GM19324 (cell line): ENCODE data around the gene AATK.

ENCODE experiments used
- ATAC-seq: cut with Tn5 transposase; IDR thresholded peaks from one replicate; pipeline ENCODE4 v1.9.1; 2021; ENCODE audit warnings: mild to moderate bottlenecking, moderate library complexity; ENCODE audit not compliant: unreplicated experiment, low FRiP score

AATK gene

DNA sequence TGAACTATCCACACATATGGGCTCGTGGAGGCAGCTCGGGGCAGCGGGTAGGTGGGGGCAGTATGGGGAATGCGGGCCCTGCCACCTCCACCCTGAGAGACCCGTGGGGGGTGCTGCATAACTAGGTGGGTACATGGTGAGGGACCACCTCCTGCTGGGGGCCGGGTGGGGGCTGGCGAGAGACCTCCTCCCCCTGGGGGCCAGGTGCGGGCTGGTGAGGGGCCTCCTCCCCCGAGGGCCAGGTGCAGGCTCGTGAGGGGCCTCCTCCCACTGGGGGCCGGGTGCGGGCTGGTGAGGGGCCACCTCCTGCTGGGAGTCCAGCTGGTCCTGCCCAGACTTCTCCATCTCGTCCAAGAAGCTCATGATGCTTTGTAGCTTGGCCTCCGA lies 31.4 kb upstream of the AATK start:
- no peak for ATAC-seq

DNA sequence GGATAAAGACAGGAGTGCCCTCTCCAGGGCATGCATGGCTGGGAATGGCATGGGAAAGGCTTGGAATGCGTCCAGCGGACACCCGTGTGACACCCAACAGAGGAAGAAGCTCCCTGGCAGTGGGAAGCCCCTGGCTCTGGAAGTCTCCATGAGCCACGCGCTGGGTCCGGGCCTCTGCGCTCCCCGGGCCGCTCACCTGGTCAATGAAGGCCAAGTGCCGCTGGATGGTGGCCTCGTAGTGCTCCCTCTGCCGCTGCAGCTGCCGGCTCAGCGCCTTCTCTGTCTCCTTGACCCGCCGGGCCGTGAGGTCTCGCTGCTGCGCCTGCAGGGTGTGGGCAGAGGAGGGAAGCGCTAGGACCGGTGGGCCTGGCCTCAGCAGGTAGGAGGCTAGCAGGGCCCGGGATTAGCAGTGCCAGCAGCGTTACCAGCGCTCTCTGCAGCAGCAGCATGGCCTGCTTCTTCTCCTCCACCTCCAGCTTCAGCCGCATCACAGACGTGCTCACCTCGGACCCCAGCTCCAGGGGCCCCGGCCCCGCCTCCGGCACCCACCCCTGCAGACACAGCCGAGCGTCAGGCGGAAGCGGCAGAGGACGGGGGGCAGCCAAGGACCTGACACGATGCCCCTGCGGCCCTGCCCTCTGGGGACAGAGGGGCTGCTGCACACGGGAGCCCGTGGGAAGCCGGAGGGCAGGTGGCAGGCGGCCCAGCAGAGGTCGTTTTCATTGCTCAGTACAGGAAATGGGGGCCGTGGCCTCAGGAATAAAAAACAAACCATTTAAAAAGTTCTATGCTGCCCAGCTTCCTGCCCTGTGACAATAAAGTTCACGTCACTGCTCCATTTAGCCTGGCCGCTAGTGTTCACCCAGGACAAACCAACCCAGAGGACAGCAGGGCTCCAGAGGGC lies 30.7 kb upstream of the AATK start:
- ATAC-seq: no peak

DNA sequence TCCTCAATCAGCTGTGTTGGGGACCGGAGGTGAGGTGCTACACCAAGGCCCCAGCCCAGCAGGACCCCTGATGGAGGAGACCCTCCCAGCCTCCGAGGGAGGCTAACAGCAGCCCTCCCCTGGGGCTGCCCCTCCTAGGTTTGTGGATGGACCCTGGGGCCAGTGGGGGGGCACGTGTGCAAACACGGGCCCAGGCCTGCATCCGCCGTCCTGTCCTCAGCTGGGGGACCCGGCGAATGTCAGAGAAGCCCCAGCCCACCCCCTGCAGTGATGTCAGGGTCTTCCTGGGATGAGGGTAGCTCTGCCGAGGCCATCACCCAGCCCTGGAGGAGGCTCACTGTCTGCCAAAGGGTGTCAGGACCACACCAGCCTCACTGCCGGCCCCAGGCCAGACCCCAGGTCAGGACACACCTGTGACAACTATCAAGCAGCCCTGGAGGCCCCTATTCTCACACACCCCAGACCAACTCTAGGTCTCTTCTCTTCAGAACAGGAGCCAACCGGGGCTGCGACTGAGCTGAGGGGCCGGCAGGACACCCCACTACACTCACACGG lies 30.0 kb upstream of the AATK start:
- no peak for ATAC-seq

DNA sequence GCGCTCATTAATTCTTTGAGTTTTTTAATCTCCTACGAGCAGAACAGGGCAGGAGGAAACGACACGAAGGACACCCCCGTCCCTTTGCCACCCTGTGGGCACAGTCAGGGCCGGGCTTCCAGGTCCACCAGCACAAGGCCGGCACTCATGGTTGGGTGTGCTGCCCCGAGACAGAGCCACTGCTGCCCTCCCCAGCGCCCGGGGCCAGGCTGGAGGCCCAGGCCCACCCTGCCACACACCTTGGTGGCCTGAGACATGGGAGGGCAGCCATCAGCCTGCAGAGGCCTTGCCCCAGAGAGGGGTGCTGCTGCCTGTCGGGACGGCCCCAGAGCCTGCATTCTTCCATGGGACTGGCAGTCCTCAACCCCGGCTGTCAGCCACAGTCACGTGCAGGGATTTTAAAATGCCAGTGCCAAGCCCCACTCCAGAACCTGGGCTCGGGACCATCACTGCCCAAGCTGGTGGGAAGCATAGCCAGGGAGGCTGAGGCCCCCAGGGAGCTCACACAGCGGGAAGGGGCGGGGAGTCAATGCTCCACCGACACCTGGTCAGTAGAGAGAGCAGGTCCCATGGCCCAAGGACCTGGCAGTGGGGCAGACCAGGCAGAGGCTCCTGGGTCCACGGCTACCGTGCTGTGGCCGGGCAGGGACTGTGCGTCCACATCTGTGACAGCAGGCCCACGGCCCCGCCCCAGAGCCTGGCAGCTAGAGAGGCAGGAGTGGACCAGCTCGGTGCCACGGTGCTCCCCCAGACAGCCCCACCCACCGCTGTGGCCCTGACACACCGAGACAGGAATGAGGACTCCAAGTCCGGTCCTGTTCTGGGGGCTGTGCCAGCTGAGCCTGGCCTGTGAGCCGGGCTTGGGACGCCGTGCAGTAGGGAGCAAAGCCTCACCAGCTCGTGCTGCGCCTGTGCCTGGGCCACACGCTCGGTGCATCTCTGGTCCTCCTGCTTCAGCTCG lies 29.2 kb upstream of the AATK start:
- ATAC-seq: no peak

DNA sequence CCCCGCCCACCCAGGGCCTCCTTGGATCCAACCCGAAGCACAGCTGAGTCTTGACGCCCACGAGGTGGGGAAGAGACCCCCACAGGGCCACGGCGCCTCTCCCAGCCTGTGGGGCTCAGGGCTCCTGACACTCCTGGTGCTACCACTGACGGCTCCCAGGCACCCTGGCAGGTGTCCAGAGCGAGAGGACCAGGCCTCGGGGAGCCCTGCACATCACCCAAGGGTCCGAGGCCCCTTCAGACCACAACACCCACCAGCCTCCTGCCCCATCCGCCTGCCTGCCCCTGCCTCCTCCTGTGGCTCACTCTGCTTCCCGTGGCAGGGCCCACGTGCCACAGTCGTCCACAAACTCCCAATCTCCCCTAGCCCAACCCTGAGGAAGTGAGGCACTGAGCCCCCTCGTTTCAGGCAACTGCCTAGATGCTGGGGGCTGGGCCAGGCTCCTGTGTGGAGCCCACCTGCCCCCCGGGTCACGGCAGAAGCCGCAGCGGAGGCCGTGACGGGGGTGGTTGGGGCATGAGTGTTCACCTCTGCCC lies 28.3 kb upstream of the AATK start:
- no peak for ATAC-seq

DNA sequence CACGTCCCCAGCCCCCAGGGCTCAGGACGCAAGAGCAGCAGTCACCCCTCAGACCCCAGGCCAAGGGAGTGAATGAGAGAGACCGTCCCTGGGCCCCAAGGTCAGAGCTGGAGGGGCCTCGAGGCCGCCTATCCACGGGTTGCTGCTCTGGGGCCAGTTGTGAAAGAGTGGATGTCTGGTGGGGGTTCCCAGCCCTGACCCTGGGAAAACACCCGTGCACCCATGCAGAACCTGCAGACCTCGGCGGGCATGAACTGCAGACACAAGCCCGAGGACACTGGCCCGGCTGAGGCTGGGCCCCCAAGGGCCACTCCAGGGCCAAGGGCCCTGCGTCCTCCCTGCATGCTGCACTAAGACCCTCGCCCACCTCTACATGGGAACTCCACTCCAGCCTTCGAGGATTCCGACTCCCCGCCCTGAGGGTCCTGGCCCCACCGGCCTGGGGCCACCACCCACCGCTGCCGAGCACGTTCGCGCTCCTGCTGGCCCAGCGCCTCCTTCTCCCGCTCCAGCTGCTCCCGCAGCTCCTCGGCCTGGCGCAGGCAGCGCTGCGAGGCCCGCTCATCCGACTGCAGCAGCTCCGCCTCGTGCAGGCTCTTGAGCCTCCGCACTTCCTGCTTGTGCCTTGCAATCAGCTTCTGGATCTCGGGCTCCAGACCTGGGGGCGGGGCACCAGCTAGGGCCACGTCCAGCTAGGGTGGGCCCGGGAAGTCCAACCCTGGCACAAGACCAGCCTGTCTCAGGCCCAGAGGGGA lies 27.6 kb upstream of the AATK start:
- ATAC-seq: no peak

DNA sequence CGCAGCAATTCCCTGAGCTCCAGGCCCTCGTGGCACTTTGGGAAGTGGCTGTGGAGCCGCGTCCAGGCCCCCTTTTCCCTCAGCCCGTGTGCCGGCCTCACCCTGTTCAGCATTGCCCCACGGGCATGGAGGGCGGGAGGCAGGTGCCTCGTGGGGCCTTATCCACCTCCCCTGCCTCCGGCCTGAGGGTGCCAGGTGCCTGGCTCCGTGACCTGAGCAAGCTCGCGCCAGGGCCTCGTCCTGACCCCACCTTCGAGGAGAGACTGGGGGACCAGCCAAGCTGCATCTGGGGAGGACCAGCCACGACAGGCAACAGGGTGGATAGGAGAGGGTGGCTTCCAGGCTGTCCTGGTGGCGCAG lies 27.0 kb upstream of the AATK start:
- no peak for ATAC-seq

- no peak for ATAC-seq
Measured at GRCh38 chr17:81192386-81193050, 26.5 kb upstream of the AATK start.

DNA sequence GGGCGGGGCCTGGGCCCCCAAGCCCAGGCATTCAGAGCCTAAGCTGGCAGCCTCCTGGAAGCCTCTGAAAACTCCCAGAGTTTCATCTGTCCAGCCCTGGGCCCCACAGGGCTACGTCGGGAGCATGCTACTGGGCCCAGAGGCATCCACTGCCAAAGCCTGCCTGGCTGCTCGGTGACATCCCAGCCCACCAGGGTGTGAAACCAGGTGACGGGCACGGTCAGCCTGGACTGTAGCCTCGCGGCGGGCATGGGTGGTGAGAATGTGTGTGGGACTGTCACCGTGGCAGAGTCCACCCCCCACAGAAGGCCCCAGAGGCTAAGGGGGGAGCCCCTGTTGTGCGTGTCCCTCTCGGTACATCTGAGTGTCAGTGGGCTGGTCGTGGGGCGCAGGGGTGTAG lies 25.6 kb upstream of the AATK start:
- ATAC-seq: no peak

DNA sequence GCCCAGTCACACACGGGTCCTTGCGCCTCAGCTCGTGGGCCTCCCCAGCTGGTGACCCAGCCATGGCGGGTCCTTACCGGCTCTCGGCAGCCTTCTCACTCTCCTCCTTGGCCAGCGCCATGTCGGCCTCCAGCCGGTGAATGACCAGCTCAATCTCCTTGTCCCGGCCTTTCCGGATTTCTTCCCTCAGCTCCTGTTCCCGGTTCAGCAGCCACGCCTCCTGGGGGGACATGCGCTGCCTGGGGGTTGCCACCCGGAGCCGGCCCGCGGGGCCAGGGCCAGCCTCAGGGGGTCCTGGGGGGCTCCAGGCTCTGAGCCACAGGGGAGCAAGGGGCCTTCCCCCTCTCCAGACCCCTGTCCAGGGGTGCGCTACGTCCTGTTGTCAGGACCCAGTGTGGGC lies 25.1 kb upstream of the AATK start:
- no peak for ATAC-seq

GRCh38 chr17:81190591-81190990 lies 24.6 kb upstream of the AATK start:
- no peak for ATAC-seq

DNA sequence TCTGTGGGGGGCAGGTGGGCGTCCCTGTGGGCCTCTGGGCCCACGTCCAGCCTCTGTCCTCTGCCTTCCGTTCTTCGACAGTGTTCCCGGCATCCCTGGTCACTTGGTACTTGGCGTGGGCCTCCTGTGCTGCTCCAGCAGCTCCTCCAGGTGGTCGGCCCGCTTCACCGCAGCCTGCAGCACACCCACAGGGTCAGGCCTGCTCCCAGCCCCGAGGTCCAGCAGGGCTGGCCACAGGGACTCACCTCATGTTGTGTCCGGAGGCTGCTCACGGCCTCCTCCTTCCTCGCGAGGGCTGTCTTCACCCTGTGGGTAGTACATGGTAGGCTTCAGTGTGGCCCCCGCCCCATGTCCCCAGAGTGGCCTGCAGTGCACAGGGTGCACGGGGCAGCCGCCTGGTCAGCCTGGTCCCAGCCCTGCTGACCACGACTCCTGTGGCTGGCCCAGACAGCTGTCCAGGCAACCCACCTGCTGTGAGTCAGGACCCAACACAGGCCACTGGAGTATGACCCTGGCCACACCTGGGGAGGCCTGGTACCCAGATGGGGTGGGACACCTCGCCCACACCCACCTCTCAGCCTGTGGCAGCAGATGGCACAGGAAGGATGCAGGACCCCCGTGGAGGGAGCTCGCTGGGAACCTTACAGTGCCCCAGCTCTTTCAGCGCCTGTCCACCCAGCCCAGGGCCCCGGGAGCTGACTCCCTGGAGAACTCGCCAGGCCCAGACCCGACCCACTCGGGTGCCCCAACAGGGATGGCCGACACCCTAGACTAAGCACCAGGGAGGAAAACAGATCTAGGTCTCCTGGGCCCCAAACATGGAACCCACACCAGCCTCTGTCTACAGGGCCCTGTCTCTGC lies 23.9 kb upstream of the AATK start:
- no peak for ATAC-seq

DNA sequence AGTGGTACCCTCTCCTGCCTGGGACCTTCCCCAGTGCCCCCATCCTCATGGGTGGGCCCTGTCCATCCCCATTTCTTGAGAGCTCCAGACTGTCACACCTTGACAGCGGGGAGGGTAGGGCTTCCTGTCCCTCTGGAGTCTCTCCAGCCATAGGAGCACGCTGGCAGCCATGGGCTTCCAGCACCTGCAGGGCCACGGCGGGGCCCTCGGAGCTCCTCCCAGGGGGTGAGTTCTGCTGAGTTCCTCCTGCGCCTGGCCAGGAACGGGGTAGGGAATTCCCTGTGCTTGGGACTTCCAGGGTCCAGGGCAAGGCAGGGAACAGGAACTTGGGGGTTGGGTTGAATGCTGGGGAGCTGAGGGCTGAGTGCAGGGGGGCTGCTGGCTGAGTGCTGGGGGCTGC lies 23.0 kb upstream of the AATK start:
- ATAC-seq: no peak

- ATAC-seq: no peak
Measured at GRCh38 chr17:81188491-81188840, 22.4 kb upstream of the AATK start.

- no peak for ATAC-seq
Measured at GRCh38 chr17:81187586-81188490, 21.8 kb upstream of the AATK start.

DNA sequence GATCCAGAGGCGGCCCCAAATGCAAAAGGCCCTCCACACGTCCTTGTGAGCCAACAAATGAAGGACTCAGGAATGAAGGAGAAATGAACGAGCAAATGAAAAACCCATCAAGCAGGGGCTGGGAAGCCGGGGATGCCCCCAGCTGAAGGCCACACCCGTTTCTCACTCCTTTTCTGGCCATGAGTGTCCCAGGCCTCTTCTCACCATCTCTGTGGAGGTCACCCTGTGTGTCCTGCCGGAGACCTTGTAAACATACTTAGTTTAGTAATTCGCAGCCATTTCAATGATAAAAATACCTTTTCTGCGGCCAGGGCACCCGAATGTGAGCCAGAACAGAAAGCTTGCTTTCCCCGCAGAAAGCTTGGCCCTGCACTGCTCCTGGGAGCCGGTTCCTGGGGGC lies 21.1 kb upstream of the AATK start:
- no peak for ATAC-seq

- ATAC-seq: no peak
Measured at GRCh38 chr17:81186203-81186602, 20.2 kb upstream of the AATK start.

DNA sequence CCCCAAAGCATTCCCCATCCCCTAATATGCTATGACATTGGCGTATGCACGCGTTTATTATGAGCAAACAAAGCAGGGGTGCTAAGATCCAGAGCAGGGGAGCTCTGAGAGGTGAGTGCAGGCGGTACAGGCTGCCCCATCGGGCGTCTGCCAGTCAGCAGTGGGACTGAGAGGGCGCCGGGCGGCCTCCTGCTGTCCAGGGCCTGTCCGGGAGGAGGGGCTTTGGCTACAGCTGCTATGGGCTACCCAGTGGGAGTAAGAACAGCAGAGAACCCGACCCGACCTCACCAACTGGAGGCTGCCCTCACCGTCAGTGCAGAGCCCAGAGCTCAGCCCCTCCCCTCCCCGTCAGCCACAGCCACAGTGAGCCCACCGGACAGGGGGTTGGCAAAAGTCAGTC lies 18.5 kb upstream of the AATK start:
- ATAC-seq: no peak
